ENCODE results near the gene MMP26.

The MMP26 gene

DNA sequence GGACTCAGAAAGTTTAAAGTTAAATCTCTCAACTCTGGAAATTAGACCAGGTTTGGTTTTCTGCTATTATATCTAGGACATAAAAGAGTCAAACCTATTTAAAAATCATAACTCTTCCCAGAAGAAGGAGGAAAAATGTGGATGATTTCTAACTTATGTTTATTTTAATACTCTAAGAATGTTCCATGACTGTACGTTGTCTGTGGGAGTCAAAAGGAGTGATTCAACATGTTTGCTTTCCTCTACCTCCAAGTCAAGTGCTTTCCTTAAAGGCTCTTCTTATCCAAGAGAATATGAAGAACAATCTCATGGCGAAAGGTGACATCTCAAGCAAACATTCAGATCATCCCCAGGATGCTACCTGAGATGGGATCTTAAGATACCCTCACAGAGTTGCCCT is 39.2 kb upstream of the MMP26 start:
- no peak for TF ChIP-seq MYC (IDR thresholded peaks at IDR 0.05; ENCODE audit: low read depth, low read length)
- TF ChIP-seq, protein P1, sequence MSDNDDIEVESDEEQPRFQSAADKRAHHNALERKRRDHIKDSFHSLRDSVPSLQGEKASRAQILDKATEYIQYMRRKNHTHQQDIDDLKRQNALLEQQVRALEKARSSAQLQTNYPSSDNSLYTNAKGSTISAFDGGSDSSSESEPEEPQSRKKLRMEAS (IDR thresholded peaks at IDR 0.05; ENCODE audit: low read depth, low read length) = no peak
- TF ChIP-seq, protein P2, sequence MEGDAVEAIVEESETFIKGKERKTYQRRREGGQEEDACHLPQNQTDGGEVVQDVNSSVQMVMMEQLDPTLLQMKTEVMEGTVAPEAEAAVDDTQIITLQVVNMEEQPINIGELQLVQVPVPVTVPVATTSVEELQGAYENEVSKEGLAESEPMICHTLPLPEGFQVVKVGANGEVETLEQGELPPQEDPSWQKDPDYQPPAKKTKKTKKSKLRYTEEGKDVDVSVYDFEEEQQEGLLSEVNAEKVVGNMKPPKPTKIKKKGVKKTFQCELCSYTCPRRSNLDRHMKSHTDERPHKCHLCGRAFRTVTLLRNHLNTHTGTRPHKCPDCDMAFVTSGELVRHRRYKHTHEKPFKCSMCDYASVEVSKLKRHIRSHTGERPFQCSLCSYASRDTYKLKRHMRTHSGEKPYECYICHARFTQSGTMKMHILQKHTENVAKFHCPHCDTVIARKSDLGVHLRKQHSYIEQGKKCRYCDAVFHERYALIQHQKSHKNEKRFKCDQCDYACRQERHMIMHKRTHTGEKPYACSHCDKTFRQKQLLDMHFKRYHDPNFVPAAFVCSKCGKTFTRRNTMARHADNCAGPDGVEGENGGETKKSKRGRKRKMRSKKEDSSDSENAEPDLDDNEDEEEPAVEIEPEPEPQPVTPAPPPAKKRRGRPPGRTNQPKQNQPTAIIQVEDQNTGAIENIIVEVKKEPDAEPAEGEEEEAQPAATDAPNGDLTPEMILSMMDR (IDR thresholded peaks at IDR 0.05; ENCODE audit: low read depth, low read length) = no peak
- TF ChIP-seq POLR2A (IDR thresholded peaks at IDR 0.05; ENCODE audit: extremely low read depth, insufficient read length) = no peak
- no peak for DNase-seq (ENCODE audit: low read depth)
- no peak overlapping the region for H3K4me3 ChIP-seq (ENCODE audit: low read depth, low read length)

DNA sequence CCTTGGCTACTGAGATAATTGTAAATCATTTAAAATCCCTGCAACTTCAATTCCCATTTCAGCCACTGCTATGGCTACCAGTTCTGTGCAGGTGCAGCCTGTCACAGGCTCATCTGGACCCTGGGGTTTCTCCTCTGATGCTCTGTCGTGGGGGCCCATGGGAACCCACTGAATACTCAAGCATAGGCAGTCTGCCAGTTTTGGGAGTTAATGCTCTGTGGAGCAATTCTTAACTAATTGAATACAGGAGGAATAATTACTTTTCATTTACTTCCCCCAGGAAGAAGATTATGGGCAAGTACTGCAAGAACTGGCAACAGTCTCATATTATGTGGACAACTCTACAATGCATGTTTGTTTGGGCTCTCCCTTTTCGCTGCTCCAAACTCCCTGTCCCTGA is 32.8 kb upstream of the MMP26 start:
- H3K4me3 ChIP-seq (ENCODE audit: low read depth, low read length) = no peak overlapping the region
- TF ChIP-seq, protein P2 (IDR thresholded peaks at IDR 0.05; ENCODE audit: low read depth, low read length) = no peak
- no peak for TF ChIP-seq MYC (IDR thresholded peaks at IDR 0.05; ENCODE audit: low read depth, low read length)
- no peak for TF ChIP-seq POLR2A (IDR thresholded peaks at IDR 0.05; ENCODE audit: extremely low read depth, insufficient read length)
- TF ChIP-seq, protein P1 (IDR thresholded peaks at IDR 0.05; ENCODE audit: low read depth, low read length) = no peak
- no peak for DNase-seq (ENCODE audit: low read depth)

DNA sequence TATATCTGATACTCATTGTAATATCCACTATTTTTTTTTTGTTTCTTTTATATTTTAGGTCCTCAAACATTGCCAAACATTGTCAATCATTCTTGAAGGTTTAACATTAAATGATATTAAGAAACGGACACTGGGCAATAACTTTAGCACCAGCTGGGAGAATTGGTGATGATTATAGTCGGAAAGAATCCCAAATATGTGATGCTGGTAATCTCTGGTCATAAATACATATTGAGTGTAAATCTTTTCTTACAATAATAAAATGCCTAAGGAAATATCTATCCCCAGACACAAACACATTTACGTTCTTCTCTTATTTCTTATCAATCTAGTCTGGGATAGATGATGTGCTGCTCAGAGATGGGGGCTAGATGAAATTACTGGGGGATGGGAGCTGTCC is 32.1 kb upstream of the MMP26 start:
- DNase-seq (ENCODE audit: low read depth) = no peak
- TF ChIP-seq MYC (IDR thresholded peaks at IDR 0.05; ENCODE audit: low read depth, low read length) (no peak), POLR2A (IDR thresholded peaks at IDR 0.05; ENCODE audit: extremely low read depth, insufficient read length) (no peak)
- TF ChIP-seq, protein P1 (IDR thresholded peaks at IDR 0.05; ENCODE audit: low read depth, low read length) = no peak
- TF ChIP-seq, protein P2 (IDR thresholded peaks at IDR 0.05; ENCODE audit: low read depth, low read length) = no peak
- no peak overlapping the region for H3K4me3 ChIP-seq (ENCODE audit: low read depth, low read length)

GRCh38 chr11:4673781-4674180 is 30.8 kb upstream of the MMP26 start:
- TF ChIP-seq MYC (IDR thresholded peaks at IDR 0.05; ENCODE audit: low read depth, low read length) (no peak), POLR2A (IDR thresholded peaks at IDR 0.05; ENCODE audit: extremely low read depth, insufficient read length) (no peak)
- TF ChIP-seq, protein P2 (IDR thresholded peaks at IDR 0.05; ENCODE audit: low read depth, low read length) = no peak
- TF ChIP-seq, protein P1 (IDR thresholded peaks at IDR 0.05; ENCODE audit: low read depth, low read length) = no peak

DNA sequence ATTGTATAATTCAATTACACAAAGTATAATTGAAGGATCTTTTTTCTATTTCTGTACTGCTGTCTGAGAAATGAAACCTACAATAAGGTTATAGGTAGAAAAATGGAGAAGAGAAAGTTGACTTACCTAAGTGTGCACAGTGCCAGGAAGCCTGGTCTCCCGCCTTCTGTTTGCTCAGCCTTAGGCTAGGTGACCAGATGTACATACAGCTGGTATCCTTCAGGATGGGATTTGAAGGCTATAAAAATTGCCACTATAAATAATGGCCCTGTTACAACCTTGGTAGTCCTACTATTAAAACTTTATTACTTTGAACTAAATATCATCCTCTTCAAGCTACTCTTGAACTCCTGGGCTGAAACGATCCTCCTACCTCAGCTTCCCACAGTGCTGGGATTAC is 26.6 kb upstream of the MMP26 start:
- H3K4me3 ChIP-seq (ENCODE audit: low read depth, low read length) = no peak overlapping the region
- no peak for DNase-seq (ENCODE audit: low read depth)

More at GRCh38 chr11:4673781-4674180, 30.8 kb upstream of the MMP26 start:
- H3K4me3 ChIP-seq (ENCODE audit: low read depth, low read length) = no peak overlapping the region
- no peak for DNase-seq (ENCODE audit: low read depth)

More for the DNA sequence above, 26.6 kb upstream of the MMP26 start:
- TF ChIP-seq, protein P2 (IDR thresholded peaks at IDR 0.05; ENCODE audit: low read depth, low read length) = no peak
- TF ChIP-seq POLR2A (IDR thresholded peaks at IDR 0.05; ENCODE audit: extremely low read depth, insufficient read length) (no peak), MYC (IDR thresholded peaks at IDR 0.05; ENCODE audit: low read depth, low read length) (no peak)
- TF ChIP-seq, protein P1 (IDR thresholded peaks at IDR 0.05; ENCODE audit: low read depth, low read length) = no peak

All from NB4 (cell line).